Smooth muscle cell (in vitro differentiated cells): ENCODE measurements around the gene RHOF. TPM values are rescaled to one million over a fixed set of nuclear protein-coding genes. Genes with fewer than 3 reads are reported as not detected.

ENCODE experiments used
- DNase-seq: peaks from one replicate; lab custom pipeline; 2025; ENCODE audit not compliant: unreplicated experiment; lab: John Stamatoyannopoulos, UW
- H2AFZ ChIP-seq: fragments of 200-600 bp; sonication (generic); 2 replicates; pipeline ENCODE4 v1.6.0; 2016; ENCODE audit warnings: antibody characterized with exemption, low read depth, mild to moderate bottlenecking
- H3F3A ChIP-seq: fragments of 200-600 bp; sonication (generic); 2 replicates; pipeline ENCODE4 v1.6.0; 2017; ENCODE audit warnings: antibody characterized with exemption, low read depth
- H3K27ac ChIP-seq: fragments of 200-600 bp; sonication (generic); 2 replicates; pipeline ENCODE4 v1.5.1; 2016; ENCODE audit warnings: low read depth, mild to moderate bottlenecking
- H3K27me3 ChIP-seq: fragments of 200-600 bp; sonication (generic); 2 replicates; pipeline ENCODE4 v1.6.1; 2016; ENCODE audit warnings: low read depth, mild to moderate bottlenecking
- H3K36me3 ChIP-seq: fragments of 200-600 bp; sonication (generic); 2 replicates; pipeline ENCODE4 v1.5.1; 2016; ENCODE audit warnings: low read depth
- H3K4me1 ChIP-seq: fragments of 200-600 bp; sonication (generic); 2 replicates; pipeline ENCODE4 v1.5.1; 2016; ENCODE audit warnings: low read depth
- H3K4me2 ChIP-seq: fragments of 200-600 bp; sonication (generic); 2 replicates; pipeline ENCODE4 v1.6.0; 2016; ENCODE audit warnings: mild to moderate bottlenecking
- H3K4me3 ChIP-seq: fragments of 200-600 bp; sonication (generic); 2 replicates; pipeline ENCODE4 v1.5.1; 2016; ENCODE audit warnings: mild to moderate bottlenecking
- H3K79me2 ChIP-seq: fragments of 200-600 bp; sonication (generic); 2 replicates; pipeline ENCODE4 v1.6.0; 2016; ENCODE audit warnings: low read depth, mild to moderate bottlenecking
- H3K9ac ChIP-seq: fragments of 200-600 bp; sonication (generic); 2 replicates; pipeline ENCODE4 v1.6.0; 2016; ENCODE audit warnings: low read depth
- H3K9me3 ChIP-seq: fragments of 200-600 bp; sonication (generic); replicated peaks from 2 replicates; pipeline ENCODE4 v1.5.1; 2016; ENCODE audit warnings: low read depth
- H4K20me1 ChIP-seq: fragments of 200-600 bp; sonication (generic); 2 replicates; pipeline ENCODE4 v1.6.0; 2016; ENCODE audit warnings: low read depth
- WGBS: methylation state at CpG from one replicate; pipeline ENCODE4 v1.1.7; 2016; ENCODE audit warnings: low lambda C conversion rate; 5-methylcytosine and 5-hydroxymethylcytosine counted together
- polyA plus RNA-seq: library from polyadenylated mRNA; unstranded; fragments of >200 nt; fragmentation: Nextera tagmentation; extraction: Ambion mirVana; gene quantifications from 2 replicates; pipeline ENCODE4 v1.2.1, GENCODE V29; 2016
- total RNA-seq: library from RNA; depleted of rRNA; stranded (reverse); fragments of >200 nt; gene quantifications from 2 replicates; pipeline ENCODE4 v1.2.3, GENCODE V29; 2014
- TF ChIP-seq, protein P1 (sequence below): fragments of 200-600 bp; sonication (generic); IDR thresholded peaks from 2 replicates; pipeline ENCODE4 v1.5.1; 2017; ENCODE audit warnings: borderline replicate concordance, mild to moderate bottlenecking, antibody characterized with exemption; ENCODE audit not compliant: insufficient read depth, poor library complexity, severe bottlenecking

Gene RHOF
- total and polyA plus RNA-seq, 2 experiments from 2014 or later = 15.3 to 25.9 TPM

DNA sequence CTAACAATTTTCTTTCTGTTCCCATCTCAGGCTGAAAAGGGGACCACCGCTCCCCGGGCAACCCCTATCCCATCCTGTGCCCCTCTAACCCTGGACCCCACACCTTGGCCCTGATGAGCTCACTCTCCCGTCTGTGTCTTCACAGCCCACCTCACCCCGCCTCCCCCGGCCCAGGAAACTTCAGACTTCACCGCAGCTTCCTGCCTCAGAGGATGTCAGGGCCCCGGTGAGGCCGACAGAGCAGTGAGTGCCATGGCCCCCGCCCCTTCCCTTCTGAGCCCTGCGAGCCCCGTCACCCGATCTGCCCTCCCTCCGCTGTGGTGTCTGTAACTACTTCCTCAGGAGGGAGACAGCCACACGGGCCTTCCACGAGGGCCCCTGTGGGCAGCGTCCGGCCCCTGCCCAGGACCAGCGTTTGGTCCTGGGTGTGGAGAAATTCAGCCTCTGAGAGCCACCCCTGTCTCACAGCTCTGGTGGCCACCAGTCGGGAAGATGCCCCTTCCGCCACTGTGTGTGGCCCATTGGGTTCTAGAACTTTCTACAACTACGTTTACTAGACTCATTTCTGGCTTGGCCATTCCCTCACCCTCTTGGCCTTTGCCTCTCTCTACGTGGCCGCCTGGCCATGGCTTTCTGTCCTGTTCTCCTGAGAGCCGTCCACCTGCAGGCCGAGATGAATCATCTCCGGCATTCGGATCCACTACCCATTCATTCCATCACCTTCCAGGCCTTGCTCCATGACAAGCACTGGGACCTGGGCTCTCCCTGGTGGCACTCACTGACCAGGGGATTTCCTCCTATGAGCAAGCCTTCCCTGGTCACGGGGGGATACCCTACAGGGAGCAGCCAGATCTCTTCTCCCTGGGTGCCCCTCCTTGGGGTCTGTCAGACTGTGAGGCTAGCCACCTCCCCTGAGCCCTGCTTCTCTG is 3.4 kb downstream of the RHOF start:
- TF ChIP-seq, protein P1, sequence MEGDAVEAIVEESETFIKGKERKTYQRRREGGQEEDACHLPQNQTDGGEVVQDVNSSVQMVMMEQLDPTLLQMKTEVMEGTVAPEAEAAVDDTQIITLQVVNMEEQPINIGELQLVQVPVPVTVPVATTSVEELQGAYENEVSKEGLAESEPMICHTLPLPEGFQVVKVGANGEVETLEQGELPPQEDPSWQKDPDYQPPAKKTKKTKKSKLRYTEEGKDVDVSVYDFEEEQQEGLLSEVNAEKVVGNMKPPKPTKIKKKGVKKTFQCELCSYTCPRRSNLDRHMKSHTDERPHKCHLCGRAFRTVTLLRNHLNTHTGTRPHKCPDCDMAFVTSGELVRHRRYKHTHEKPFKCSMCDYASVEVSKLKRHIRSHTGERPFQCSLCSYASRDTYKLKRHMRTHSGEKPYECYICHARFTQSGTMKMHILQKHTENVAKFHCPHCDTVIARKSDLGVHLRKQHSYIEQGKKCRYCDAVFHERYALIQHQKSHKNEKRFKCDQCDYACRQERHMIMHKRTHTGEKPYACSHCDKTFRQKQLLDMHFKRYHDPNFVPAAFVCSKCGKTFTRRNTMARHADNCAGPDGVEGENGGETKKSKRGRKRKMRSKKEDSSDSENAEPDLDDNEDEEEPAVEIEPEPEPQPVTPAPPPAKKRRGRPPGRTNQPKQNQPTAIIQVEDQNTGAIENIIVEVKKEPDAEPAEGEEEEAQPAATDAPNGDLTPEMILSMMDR = no peak
- WGBS = 69% methylated on average over 28 of the region's 28 CpGs
- no peaks in the 10 kb centered on the region for H3K4me1 ChIP-seq
- peaks cover 45% of the 10 kb centered on the region for H4K20me1 ChIP-seq
- no peak overlapping the region for H3K27ac ChIP-seq
- no peak overlapping the region for H3K4me2 ChIP-seq
- peaks cover 6% of the 10 kb centered on the region for H3F3A ChIP-seq
- DNase-seq = no peak
- H3K9ac ChIP-seq = no peak overlapping the region
- no peaks in the 10 kb centered on the region for H3K9me3 ChIP-seq
- no peak overlapping the region for H2AFZ ChIP-seq
- H3K27me3 ChIP-seq = no peaks in the 10 kb centered on the region
- H3K79me2 ChIP-seq = no peaks in the 10 kb centered on the region
- no peak overlapping the region for H3K4me3 ChIP-seq
- no peaks in the 10 kb centered on the region for H3K36me3 ChIP-seq

DNA sequence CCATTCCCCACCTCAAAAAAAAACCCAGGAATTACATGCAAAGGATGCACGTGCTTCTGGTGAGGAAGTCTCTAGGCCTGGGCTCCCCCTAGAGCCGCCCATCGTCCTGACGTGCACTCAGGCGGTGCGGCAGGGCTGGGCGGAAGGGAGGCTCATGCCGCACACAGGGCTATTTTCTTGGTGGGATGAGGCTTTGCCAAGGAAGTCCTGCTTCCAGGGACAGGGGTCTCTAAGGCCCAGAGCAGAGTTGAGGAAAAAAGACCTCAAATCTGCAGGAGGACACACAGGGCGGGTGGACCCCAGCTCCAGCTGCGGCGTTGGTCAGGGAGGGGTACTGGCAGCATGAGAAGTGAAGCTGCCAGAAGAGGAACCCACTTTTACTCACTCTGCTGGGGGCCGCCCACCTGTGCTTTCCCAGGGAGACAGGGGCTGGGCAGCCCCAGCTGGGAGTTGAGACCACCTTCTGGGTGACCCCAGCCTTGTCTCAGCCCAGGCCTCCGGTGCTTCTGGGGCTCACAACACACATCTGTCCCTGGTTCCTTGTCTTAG is 4.2 kb downstream of the RHOF start:
- H3K9ac ChIP-seq = no peak overlapping the region

DNA sequence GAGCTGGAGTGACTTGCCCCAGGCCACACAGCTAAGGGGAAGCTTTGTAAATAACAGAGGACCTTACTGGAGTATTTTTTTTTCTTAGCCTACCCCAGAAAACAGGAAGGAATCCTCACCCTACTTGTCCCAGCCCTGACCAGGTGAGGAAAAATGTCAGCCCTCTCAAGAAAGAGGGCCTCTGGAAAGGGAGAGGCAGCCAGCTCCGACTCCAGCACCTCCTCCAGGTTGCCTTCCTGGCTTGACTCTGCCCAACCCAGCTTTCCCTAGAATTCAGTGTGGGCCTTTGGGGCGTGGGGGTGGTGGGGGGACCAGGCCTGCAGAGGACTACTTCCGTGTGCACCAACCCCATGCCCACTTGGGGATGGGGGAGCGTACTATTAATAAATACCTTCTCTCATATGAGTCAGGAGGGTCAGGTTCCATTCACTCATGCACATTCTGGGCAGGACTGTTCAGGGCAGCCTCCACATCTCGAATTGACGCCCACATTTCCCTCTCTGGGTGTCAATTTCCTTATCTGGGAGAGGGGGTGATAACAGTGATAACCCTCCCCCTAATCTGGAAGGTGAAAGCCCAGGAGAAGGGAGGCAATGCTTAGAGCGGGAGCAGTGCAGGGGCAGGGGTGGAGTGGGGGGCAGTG is 5.2 kb downstream of the RHOF start:
- TF ChIP-seq, protein P1 = no peak
- Histone ChIP-seq H3K9ac (no peak overlapping the region), H3K79me2 (peaks cover 4% of the 10 kb centered on the region), H2AFZ (no peak overlapping the region), H3K4me3 (no peak overlapping the region), H3K9me3 (no peaks in the 10 kb centered on the region), H3K4me2 (no peak overlapping the region), H3K36me3 (no peaks in the 10 kb centered on the region), H4K20me1 (peaks cover 60% of the 10 kb centered on the region), H3K27me3 (no peaks in the 10 kb centered on the region), H3K27ac (no peak overlapping the region), H3K4me1 (no peaks in the 10 kb centered on the region), H3F3A (peaks cover 6% of the 10 kb centered on the region)
- DNase-seq = no peak
- 98% methylated on average over 7 of the region's 7 CpGs for WGBS

More for the DNA sequence above, 4.2 kb downstream of the RHOF start:
- no peak overlapping the region for H2AFZ ChIP-seq
- H4K20me1 ChIP-seq = peaks cover 50% of the 10 kb centered on the region
- no peak for DNase-seq
- no peak overlapping the region for H3K27ac ChIP-seq
- H3K4me1 ChIP-seq = no peaks in the 10 kb centered on the region
- H3K79me2 ChIP-seq = no peaks in the 10 kb centered on the region
- no peaks in the 10 kb centered on the region for H3K36me3 ChIP-seq
- TF ChIP-seq, protein P1 = no peak
- peaks cover 6% of the 10 kb centered on the region for H3F3A ChIP-seq
- no peak overlapping the region for H3K4me3 ChIP-seq
- no peaks in the 10 kb centered on the region for H3K9me3 ChIP-seq
- H3K4me2 ChIP-seq = no peak overlapping the region
- H3K27me3 ChIP-seq = no peaks in the 10 kb centered on the region
- WGBS = 93% methylated on average over 12 of the region's 13 CpGs
